Gastroesophageal sphincter (tissue), 3 donors: ENCODE results near the gene SH2D7.

Experiments
- POLR2AphosphoS5 ChIP-seq: sonication (generic); formaldehyde crosslinking; IDR thresholded peaks from one replicate; pipeline ENCODE4 v1.6.1; 2017; ENCODE audit warnings: antibody characterized with exemption
- TF ChIP-seq, protein P1 (sequence below), 4 experiments: fragments of 200-600 bp in 2 of 4; fragments of 450-650 bp in 2 of 4; sonication (generic) in 1 of 4; IDR thresholded peaks; one replicate each; pipeline ENCODE4 v1.5.1; 2017 to 2019; ENCODE audit warnings: antibody characterized with exemption in 4 of 4, mild to moderate bottlenecking in 2 of 4, moderate library complexity in 2 of 4

DNA sequence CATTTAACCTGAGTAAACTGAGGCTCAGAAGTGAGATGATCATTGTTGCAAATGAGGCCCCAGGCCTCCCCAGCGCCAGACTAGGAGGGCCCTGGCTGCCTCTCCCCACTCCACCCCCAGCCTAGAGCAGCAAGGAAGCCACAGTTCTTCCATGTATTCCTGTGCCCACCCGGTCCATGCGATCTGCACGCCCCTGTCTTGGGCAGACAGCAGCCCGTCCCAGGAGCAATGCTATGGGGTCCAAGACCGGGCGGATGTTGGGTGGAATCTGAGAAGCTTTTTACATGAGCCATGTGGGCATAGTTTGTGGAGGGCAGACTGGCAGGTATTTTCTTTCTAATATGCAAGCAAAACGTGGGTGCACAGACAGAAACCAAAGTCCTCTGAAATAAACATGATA lies 15.1 kb downstream of the SH2D7 start:
- TF ChIP-seq, protein P1, sequence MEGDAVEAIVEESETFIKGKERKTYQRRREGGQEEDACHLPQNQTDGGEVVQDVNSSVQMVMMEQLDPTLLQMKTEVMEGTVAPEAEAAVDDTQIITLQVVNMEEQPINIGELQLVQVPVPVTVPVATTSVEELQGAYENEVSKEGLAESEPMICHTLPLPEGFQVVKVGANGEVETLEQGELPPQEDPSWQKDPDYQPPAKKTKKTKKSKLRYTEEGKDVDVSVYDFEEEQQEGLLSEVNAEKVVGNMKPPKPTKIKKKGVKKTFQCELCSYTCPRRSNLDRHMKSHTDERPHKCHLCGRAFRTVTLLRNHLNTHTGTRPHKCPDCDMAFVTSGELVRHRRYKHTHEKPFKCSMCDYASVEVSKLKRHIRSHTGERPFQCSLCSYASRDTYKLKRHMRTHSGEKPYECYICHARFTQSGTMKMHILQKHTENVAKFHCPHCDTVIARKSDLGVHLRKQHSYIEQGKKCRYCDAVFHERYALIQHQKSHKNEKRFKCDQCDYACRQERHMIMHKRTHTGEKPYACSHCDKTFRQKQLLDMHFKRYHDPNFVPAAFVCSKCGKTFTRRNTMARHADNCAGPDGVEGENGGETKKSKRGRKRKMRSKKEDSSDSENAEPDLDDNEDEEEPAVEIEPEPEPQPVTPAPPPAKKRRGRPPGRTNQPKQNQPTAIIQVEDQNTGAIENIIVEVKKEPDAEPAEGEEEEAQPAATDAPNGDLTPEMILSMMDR (IDR thresholded peaks at IDR 0.05): no peak
- TF ChIP-seq POLR2AphosphoS5: no peak
